C1 segment of cervical spinal cord (tissue), 14 donors: ENCODE results near the gene NIPAL4.
A peak's percentile ranks its signal among the peaks of the same experiment; 100 is the strongest.

Experiments used
- DNase-seq, 14 donors: peaks; one replicate each; lab custom pipeline; 2025; lab: John Stamatoyannopoulos, UW

Gene NIPAL4

GRCh38 chr5:157516006-157516405 lies 56.0 kb downstream of the NIPAL4 start:
- peak in 1 of 14 donors; percentile 37 for DNase-seq

- peak in 1 of 14 donors; percentile 33 for DNase-seq
These were observed 56.8 kb downstream of the NIPAL4 start for GRCh38 chr5:157516626-157517325.

- no peak for DNase-seq
These were observed 59.0 kb downstream of the NIPAL4 start for GRCh38 chr5:157518963-157519362.

- DNase-seq = no peak
These were observed 59.7 kb downstream of the NIPAL4 start for GRCh38 chr5:157519579-157520253.

GRCh38 chr5:157520911-157521703 lies 61.1 kb downstream of the NIPAL4 start:
- DNase-seq = peak in 1 of 14 donors; percentile 73

GRCh38 chr5:157521704-157522029 lies 61.7 kb downstream of the NIPAL4 start:
- DNase-seq = no peak

- DNase-seq = peak in 3 of 14 donors; percentile 6 to 28 (median 19)
These were observed 64.0 kb downstream of the NIPAL4 start for GRCh38 chr5:157523976-157524375.
